HepG2 (cell line): ENCODE data around the gene CLCA4. TPM values are rescaled to one million over a fixed set of nuclear protein-coding genes. Genes with fewer than 3 reads are reported as not detected.

Experiments used
- ATAC-seq: fragments of 200-7000 bp; cut with Tn5 transposase; 3 replicates; pipeline ENCODE4 v1.9.1; 2020; ENCODE audit warnings: mild to moderate bottlenecking, moderate library complexity
- BruUV-seq: library from RNA; stranded (reverse); fragments of 400-500 nt; replicated peaks from 2 replicates; lab custom pipeline; 2021; lab: Mats Ljungman, UMichigan
- CTCF ChIA-PET: fragments of 300-600 bp; formaldehyde crosslinking; extraction: SDS; loops from one replicate; lab custom pipeline; 2021; ENCODE audit warnings: low total read pairs, inconsistent platforms, low intra/inter-chr PET ratio; lab: Yijun Ruan, JAX
- POLR2A ChIA-PET: fragments of 350-600 bp; sonication (Branson Sonifier 250); formaldehyde crosslinking; loops from one replicate; lab custom pipeline; 2020; ENCODE audit warnings: antibody characterized with exemption, inconsistent platforms; lab: Yijun Ruan, JAX
- DNase-seq: peaks from one replicate; pipeline ENCODE4 v3.0.0-alpha.2; 2015; ENCODE audit warnings: low spot score
- FAIRE-seq: peaks from 3 replicates; lab custom pipeline; 2011; peaks lifted over from hg19 to GRCh38; lab: Jason Lieb, UNC
- H2AFZ ChIP-seq: one replicate; pipeline ENCODE4 v1.6.1; 2011; ENCODE audit warnings: low read length, inconsistent platforms
- H3K27ac ChIP-seq: fragments of 300-600 bp; 3 replicates; pipeline ENCODE4 v1.8.0; 2011; ENCODE audit warnings: mixed run types, mild to moderate bottlenecking, mixed read lengths, low read length, inconsistent platforms; ENCODE audit not compliant: insufficient read depth; ENCODE audit errors: extremely low read length
- H3K27me3 ChIP-seq, 2 experiments: fragments of 200-600 bp in 1 of 2; 2 replicates in 1 of 2; 3 replicates in 1 of 2; pipeline versions ENCODE4 v1.6.0 to v1.8.0; 2011; ENCODE audit warnings: low read length in 2 of 2, mild to moderate bottlenecking in 2 of 2, moderate library complexity in 2 of 2, inconsistent platforms in 1 of 2; ENCODE audit not compliant: insufficient read depth in 2 of 2, control insufficient read depth in 1 of 2
- H3K36me3 ChIP-seq, 2 experiments: fragments of 200-600 bp in 1 of 2; replicated peaks in 1 of 2; 2 replicates in 1 of 2; 3 replicates in 1 of 2; pipeline versions ENCODE4 v1.5.1 to v1.8.0; 2011; ENCODE audit warnings: low read length in 2 of 2, inconsistent platforms in 1 of 2; ENCODE audit not compliant: insufficient read depth in 2 of 2, control insufficient read depth in 1 of 2
- H3K4me1 ChIP-seq: 2 replicates; pipeline ENCODE4 v1.5.1; 2012; ENCODE audit warnings: low read length, inconsistent platforms; ENCODE audit not compliant: insufficient read depth
- H3K4me2 ChIP-seq: 2 replicates; pipeline ENCODE4 v1.6.0; 2011; ENCODE audit warnings: low read depth, low read length, inconsistent platforms
- H3K4me3 ChIP-seq, 3 experiments: fragments of 200-600 bp in 1 of 3; sonication (generic), shearing (Covaris generic) in 1 of 3; replicated peaks in 1 of 3; 2 replicates each; pipeline ENCODE4 v1.5.1; 2011 to 2016; ENCODE audit warnings: low read length in 3 of 3, inconsistent platforms in 2 of 3, low read depth in 2 of 3, mild to moderate bottlenecking in 2 of 3, control low read depth in 1 of 3, mixed read lengths in 1 of 3; ENCODE audit not compliant: insufficient read depth in 1 of 3
- H3K79me2 ChIP-seq: one replicate; pipeline ENCODE4 v1.6.1; 2011; ENCODE audit warnings: low read length, inconsistent platforms; ENCODE audit not compliant: insufficient read depth
- H3K9ac ChIP-seq: 2 replicates; pipeline ENCODE4 v1.6.0; 2011; ENCODE audit warnings: mild to moderate bottlenecking, low read depth, low read length, inconsistent platforms; ENCODE audit not compliant: insufficient read depth
- H3K9me3 ChIP-seq: 2 replicates; pipeline ENCODE4 v1.5.1; 2012; ENCODE audit warnings: mild to moderate bottlenecking, low read length
- H4K20me1 ChIP-seq: 2 replicates; pipeline ENCODE4 v1.6.0; 2011; ENCODE audit warnings: inconsistent platforms, mild to moderate bottlenecking, low read length, moderate library complexity; ENCODE audit not compliant: insufficient read depth
- KDM1A ChIP-seq: IDR thresholded peaks from 2 replicates; pipeline ENCODE4 v1.6.1; 2016; ENCODE audit warnings: missing compliant biosample characterization
- KLF16 ChIP-seq, 2 experiments: sonication (generic) in 1 of 2; formaldehyde crosslinking in 1 of 2; IDR thresholded peaks; 2 replicates each; pipeline versions ENCODE4 v1.6.1 to v1.8.0; 2016 to 2023; ENCODE audit warnings: missing genetic modification reagents in 2 of 2, missing compliant biosample characterization in 1 of 2
- NRL ChIP-seq: sonication (generic); formaldehyde crosslinking; IDR thresholded peaks from 2 replicates; pipeline ENCODE4 v1.5.0; 2020; ENCODE audit warnings: missing genetic modification reagents, mild to moderate bottlenecking, moderate library complexity, borderline replicate concordance
- RBAK ChIP-seq: sonication (generic); formaldehyde crosslinking; IDR thresholded peaks from 2 replicates; pipeline ENCODE4 v1.5.1; 2020; ENCODE audit warnings: mild to moderate bottlenecking, missing genetic modification reagents
- RFXANK ChIP-seq: IDR thresholded peaks from 2 replicates; pipeline ENCODE4 v1.6.1; 2016
- SRY ChIP-seq: sonication (generic); formaldehyde crosslinking; IDR thresholded peaks from 2 replicates; pipeline ENCODE4 v1.8.0; 2022; ENCODE audit warnings: mild to moderate bottlenecking, missing genetic modification reagents
- ZNF256 ChIP-seq: sonication (generic); formaldehyde crosslinking; conservative IDR thresholded peaks from 2 replicates; pipeline ENCODE4 v1.4.0; 2020; ENCODE audit warnings: missing genetic modification reagents
- ZNF33B ChIP-seq: sonication (generic); formaldehyde crosslinking; IDR thresholded peaks from 2 replicates; pipeline ENCODE4 v1.5.1; 2020; ENCODE audit warnings: mild to moderate bottlenecking, missing genetic modification reagents
- ZNF569 ChIP-seq: sonication (generic); formaldehyde crosslinking; IDR thresholded peaks from 2 replicates; pipeline ENCODE4 v1.5.0; 2020; ENCODE audit warnings: mild to moderate bottlenecking, missing genetic modification reagents, moderate library complexity, borderline replicate concordance
- ZNF709 ChIP-seq: sonication (generic); formaldehyde crosslinking; IDR thresholded peaks from 2 replicates; pipeline ENCODE4 v1.5.0; 2020; ENCODE audit warnings: mild to moderate bottlenecking, missing genetic modification reagents
- WGBS: methylation state at CpG from one replicate; pipeline ENCODE4 v1.1.6; 2017; ENCODE audit warnings: low lambda C conversion rate; 5-methylcytosine and 5-hydroxymethylcytosine counted together
- in situ Hi-C: cut with HindIII; loops from 2 replicates; pipeline ENCODE4 v1.10.0; 2017; ENCODE audit warnings: low pct_unique_long_range_greater_than_20kb; ENCODE audit not compliant: extremely low pct_ligation_motif_present
- intact Hi-C: fragments of 100-400 bp; cut with micrococcal nuclease; formaldehyde crosslinking; loops from one replicate; pipeline ENCODE4 v1.10.0; 2022; ENCODE audit not compliant: unreplicated experiment
- polyA plus RNA-seq, 8 experiments: library from polyadenylated mRNA; depleted of rRNA in 3 of 8; stranded (reverse) in 7 of 8; unstranded in 1 of 8; fragments of >200 nt; fragmentation: Illumina TruSeq in 4 of 8; extraction: Trizol in 4 of 8; gene quantifications; 2 replicates each; pipeline versions ENCODE4 v1.2.1 to v1.2.3, GENCODE V29; 2011 to 2016; ENCODE audit warnings: low read depth in 4 of 8, missing spikeins in 1 of 8, mixed read lengths in 1 of 8; ENCODE audit not compliant: insufficient read depth in 1 of 8
- total RNA-seq, 5 experiments: library from RNA; depleted of rRNA; stranded (reverse); fragments of >200 nt; fragmentation: Illumina TruSeq; extraction: Trizol; gene quantifications; 2 replicates each; pipeline ENCODE4 v1.2.3, GENCODE V29; 2016; ENCODE audit warnings: low read depth in 1 of 5
- TF ChIP-seq, protein P1 (sequence below): sonication (generic); formaldehyde crosslinking; IDR thresholded peaks from 2 replicates; pipeline ENCODE4 v1.4.0; 2020; ENCODE audit warnings: missing genetic modification reagents
- TF ChIP-seq, protein P2 (sequence below): sonication (generic); formaldehyde crosslinking; IDR thresholded peaks from 2 replicates; pipeline ENCODE4 v1.4.0; 2020; ENCODE audit warnings: missing genetic modification reagents

Gene CLCA4
- total and polyA plus RNA-seq, 2 of the 13 experiments (the other 11 are each of a cell fraction or from before 2014, with no cell fraction given), result not detected

DNA sequence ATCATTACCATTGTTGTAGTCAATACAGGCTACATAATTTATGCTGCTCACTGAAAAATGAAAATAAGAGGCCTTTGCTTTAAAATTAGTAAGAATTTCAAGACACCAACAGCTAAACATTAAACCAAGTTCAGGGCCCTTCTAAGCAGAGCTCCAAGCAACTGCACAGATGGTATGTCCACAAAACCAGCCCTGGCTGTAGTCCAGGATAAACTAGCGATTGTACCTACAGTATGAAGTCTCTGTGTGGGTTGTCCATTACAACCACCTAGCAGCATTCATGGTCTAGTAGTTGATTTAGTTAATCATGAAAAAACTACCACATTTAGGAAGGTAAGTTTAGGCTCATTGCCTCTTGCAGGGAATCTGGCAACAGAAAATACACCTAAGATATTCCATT, 35.3 kb downstream of the CLCA4 start (continued):
- TF ChIP-seq, protein P1, sequence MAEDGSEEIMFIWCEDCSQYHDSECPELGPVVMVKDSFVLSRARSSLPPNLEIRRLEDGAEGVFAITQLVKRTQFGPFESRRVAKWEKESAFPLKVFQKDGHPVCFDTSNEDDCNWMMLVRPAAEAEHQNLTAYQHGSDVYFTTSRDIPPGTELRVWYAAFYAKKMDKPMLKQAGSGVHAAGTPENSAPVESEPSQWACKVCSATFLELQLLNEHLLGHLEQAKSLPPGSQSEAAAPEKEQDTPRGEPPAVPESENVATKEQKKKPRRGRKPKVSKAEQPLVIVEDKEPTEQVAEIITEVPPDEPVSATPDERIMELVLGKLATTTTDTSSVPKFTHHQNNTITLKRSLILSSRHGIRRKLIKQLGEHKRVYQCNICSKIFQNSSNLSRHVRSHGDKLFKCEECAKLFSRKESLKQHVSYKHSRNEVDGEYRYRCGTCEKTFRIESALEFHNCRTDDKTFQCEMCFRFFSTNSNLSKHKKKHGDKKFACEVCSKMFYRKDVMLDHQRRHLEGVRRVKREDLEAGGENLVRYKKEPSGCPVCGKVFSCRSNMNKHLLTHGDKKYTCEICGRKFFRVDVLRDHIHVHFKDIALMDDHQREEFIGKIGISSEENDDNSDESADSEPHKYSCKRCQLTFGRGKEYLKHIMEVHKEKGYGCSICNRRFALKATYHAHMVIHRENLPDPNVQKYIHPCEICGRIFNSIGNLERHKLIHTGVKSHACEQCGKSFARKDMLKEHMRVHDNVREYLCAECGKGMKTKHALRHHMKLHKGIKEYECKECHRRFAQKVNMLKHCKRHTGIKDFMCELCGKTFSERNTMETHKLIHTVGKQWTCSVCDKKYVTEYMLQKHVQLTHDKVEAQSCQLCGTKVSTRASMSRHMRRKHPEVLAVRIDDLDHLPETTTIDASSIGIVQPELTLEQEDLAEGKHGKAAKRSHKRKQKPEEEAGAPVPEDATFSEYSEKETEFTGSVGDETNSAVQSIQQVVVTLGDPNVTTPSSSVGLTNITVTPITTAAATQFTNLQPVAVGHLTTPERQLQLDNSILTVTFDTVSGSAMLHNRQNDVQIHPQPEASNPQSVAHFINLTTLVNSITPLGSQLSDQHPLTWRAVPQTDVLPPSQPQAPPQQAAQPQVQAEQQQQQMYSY (CRISPR knock-in tag), result no peak
- no peak for TF ChIP-seq ZNF569
- TF ChIP-seq, protein P2, sequence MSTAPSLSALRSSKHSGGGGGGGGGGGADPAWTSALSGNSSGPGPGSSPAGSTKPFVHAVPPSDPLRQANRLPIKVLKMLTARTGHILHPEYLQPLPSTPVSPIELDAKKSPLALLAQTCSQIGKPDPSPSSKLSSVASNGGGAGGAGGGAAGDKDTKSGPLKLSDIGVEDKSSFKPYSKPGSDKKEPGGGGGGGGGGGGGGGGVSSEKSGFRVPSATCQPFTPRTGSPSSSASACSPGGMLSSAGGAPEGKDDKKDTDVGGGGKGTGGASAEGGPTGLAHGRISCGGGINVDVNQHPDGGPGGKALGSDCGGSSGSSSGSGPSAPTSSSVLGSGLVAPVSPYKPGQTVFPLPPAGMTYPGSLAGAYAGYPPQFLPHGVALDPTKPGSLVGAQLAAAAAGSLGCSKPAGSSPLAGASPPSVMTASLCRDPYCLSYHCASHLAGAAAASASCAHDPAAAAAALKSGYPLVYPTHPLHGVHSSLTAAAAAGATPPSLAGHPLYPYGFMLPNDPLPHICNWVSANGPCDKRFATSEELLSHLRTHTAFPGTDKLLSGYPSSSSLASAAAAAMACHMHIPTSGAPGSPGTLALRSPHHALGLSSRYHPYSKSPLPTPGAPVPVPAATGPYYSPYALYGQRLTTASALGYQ, result no peak
- no peak for TF ChIP-seq NRL (CRISPR knock-in tag)
- no peak for TF ChIP-seq RBAK

DNA sequence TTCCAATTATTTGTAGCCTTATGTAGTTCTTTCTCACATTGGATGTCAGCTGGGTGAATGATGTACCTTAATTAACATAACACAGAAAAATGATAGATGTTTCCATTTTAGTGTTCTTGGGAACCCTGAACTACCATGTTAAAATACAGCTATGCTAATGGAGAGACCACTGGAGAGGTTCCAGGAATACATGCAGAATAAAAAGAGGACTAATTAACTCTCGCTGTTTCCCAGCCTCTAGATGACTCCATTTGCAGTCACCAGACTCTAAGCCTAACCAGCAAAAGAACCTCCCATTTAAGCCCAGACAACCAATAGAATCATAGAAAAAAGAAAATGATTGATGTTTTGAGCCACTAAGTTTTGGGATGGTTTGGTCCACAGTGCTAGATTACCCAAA, 36.2 kb downstream of the CLCA4 start:
- no peaks in the 10 kb centered on the region for H3K9me3 ChIP-seq
- DNase-seq, result no peak
- H3K79me2 ChIP-seq, result no peaks in the 10 kb centered on the region
- FAIRE-seq, result no peak
- in situ Hi-C loops (no loop called here), intact Hi-C loops (no loop called here)
- H3K4me1 ChIP-seq, result no peaks in the 10 kb centered on the region
- TF ChIP-seq ZNF709 (CRISPR knock-in tag), result no peak
- no peak for TF ChIP-seq RFXANK (CRISPR knock-in tag)
- no peak for TF ChIP-seq KLF16 (CRISPR knock-in tag; IDR thresholded peaks at IDR 0.05)
- TF ChIP-seq KDM1A (CRISPR knock-in tag), result no peak
- no peak for TF ChIP-seq ZNF256 (CRISPR knock-in tag)
- TF ChIP-seq ZNF33B, result no peak
- TF ChIP-seq SRY (CRISPR knock-in tag), result no peak
- 5% methylated on average over 1 of the region's 1 CpG for WGBS
- no peak overlapping the region for H3K4me2 ChIP-seq
- ChIA-PET CTCF (no interaction called here), POLR2A (no interaction called here)
- no peak overlapping the region for H2AFZ ChIP-seq
- BruUV-seq, result no TSS peak
- H3K27ac ChIP-seq, result no peak overlapping the region
- H3K36me3 ChIP-seq, result no peaks in the 10 kb centered on the region
- no peak overlapping the region for H3K9ac ChIP-seq
- no peak for ATAC-seq
- H3K4me3 ChIP-seq, result no peak overlapping the region
- H3K27me3 ChIP-seq, result 0 out of 5 replicates have a peak, but pooled peaks cover 0 to 4% of the 10 kb centered on the region in 2 experiments
- H4K20me1 ChIP-seq, result no peaks in the 10 kb centered on the region
